ENCODE data around the gene TOB1.

- TF ChIP-seq, protein P1, sequence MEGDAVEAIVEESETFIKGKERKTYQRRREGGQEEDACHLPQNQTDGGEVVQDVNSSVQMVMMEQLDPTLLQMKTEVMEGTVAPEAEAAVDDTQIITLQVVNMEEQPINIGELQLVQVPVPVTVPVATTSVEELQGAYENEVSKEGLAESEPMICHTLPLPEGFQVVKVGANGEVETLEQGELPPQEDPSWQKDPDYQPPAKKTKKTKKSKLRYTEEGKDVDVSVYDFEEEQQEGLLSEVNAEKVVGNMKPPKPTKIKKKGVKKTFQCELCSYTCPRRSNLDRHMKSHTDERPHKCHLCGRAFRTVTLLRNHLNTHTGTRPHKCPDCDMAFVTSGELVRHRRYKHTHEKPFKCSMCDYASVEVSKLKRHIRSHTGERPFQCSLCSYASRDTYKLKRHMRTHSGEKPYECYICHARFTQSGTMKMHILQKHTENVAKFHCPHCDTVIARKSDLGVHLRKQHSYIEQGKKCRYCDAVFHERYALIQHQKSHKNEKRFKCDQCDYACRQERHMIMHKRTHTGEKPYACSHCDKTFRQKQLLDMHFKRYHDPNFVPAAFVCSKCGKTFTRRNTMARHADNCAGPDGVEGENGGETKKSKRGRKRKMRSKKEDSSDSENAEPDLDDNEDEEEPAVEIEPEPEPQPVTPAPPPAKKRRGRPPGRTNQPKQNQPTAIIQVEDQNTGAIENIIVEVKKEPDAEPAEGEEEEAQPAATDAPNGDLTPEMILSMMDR (IDR thresholded peaks at IDR 0.05) = no peak
- no peak for TF ChIP-seq POLR2A (IDR thresholded peaks at IDR 0.05)
- TF ChIP-seq POLR2AphosphoS5 (IDR thresholded peaks at IDR 0.05) = no peak
Observed at GRCh38 chr17:50844117-50844700, 21.9 kb downstream of the TOB1 start.

Data from stomach (tissue), 4 donors.